HG03457 (cell line): Measurements from ENCODE around the gene TYMS.

Experiments used
- ATAC-seq: cut with Tn5 transposase; IDR thresholded peaks from one replicate; pipeline ENCODE4 v1.9.1; 2021; ENCODE audit warnings: moderate number of reproducible peaks; ENCODE audit not compliant: unreplicated experiment

Gene TYMS

GRCh38 chr18:657311-658000 lies at the start of gene TYMS:
TYMS (plus strand) TSS chr18:657653; CDS start chr18:657743, 90 bp downstream.
- peak; percentile 35 for ATAC-seq

- ATAC-seq: no peak
Measured at GRCh38 chr18:607930-608329, 49.5 kb upstream of the TYMS start.

- no peak for ATAC-seq
Measured at GRCh38 chr18:610214-610928, 47.1 kb upstream of the TYMS start.

GRCh38 chr18:612156-612555 lies 45.3 kb upstream of the TYMS start:
- no peak for ATAC-seq

- ATAC-seq: no peak
Measured at GRCh38 chr18:614193-614592, 43.3 kb upstream of the TYMS start.

GRCh38 chr18:615092-615521 lies 42.3 kb upstream of the TYMS start:
- no peak for ATAC-seq

GRCh38 chr18:615773-616172 lies 41.7 kb upstream of the TYMS start:
- ATAC-seq: no peak

- ATAC-seq: no peak
Measured at GRCh38 chr18:616380-616995, 41.0 kb upstream of the TYMS start.

- no peak for ATAC-seq
Measured at GRCh38 chr18:617970-618504, 39.4 kb upstream of the TYMS start.

GRCh38 chr18:618618-619017 lies 38.8 kb upstream of the TYMS start:
- no peak for ATAC-seq

GRCh38 chr18:621291-622043 lies 36.0 kb upstream of the TYMS start:
- no peak for ATAC-seq

- ATAC-seq: no peak
Measured at GRCh38 chr18:622289-622688, 35.2 kb upstream of the TYMS start.

GRCh38 chr18:623761-624620 lies 33.5 kb upstream of the TYMS start:
- ATAC-seq: no peak

GRCh38 chr18:627231-627630 lies 30.2 kb upstream of the TYMS start:
- ATAC-seq: no peak

GRCh38 chr18:629269-630150 lies 27.9 kb upstream of the TYMS start:
- ATAC-seq: no peak

GRCh38 chr18:631560-631959 lies 25.9 kb upstream of the TYMS start:
- no peak for ATAC-seq

- ATAC-seq: no peak
Measured at GRCh38 chr18:634551-635045, 22.9 kb upstream of the TYMS start.

- no peak for ATAC-seq
Measured at GRCh38 chr18:635171-635570, 22.3 kb upstream of the TYMS start.

GRCh38 chr18:641224-641623 lies 16.2 kb upstream of the TYMS start:
- no peak for ATAC-seq
